ENCODE data around the gene SLC16A14.

DNA sequence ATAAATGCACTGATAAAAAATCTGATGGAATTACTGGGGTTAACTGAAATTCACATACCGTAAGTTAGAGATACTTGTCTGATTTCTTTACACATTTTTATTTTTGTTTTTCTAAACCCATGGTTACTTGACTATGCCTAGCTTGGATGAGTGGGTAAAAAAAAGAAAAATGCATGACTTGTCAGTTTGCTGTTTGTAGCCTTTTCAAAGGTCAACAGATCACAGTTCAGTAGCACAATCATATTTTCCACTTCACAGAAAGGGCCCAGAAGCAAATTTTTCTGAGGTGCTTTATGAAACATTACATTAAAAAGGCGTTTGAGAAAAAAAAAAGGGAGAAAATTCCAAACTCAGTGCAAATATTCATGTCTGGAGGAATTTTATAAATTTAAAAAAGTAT lies 16.4 kb downstream of the SLC16A14 start:
- TF ChIP-seq, protein P1, sequence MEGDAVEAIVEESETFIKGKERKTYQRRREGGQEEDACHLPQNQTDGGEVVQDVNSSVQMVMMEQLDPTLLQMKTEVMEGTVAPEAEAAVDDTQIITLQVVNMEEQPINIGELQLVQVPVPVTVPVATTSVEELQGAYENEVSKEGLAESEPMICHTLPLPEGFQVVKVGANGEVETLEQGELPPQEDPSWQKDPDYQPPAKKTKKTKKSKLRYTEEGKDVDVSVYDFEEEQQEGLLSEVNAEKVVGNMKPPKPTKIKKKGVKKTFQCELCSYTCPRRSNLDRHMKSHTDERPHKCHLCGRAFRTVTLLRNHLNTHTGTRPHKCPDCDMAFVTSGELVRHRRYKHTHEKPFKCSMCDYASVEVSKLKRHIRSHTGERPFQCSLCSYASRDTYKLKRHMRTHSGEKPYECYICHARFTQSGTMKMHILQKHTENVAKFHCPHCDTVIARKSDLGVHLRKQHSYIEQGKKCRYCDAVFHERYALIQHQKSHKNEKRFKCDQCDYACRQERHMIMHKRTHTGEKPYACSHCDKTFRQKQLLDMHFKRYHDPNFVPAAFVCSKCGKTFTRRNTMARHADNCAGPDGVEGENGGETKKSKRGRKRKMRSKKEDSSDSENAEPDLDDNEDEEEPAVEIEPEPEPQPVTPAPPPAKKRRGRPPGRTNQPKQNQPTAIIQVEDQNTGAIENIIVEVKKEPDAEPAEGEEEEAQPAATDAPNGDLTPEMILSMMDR (IDR thresholded peaks at IDR 0.05; ENCODE audit: insufficient read depth, low read length, poor library complexity, severe bottlenecking), result no peak
- no peak for TF ChIP-seq EZH2phosphoT487 (conservative IDR thresholded peaks at IDR 0.05; ENCODE audit: low read length)
